Mammary epithelial cell (primary cell): ENCODE results near the gene CEP170.

Source experiments
- EZH2 ChIP-seq: IDR thresholded peaks from 2 replicates; pipeline ENCODE4 v1.6.1; 2012; ENCODE audit warnings: low read length, inconsistent platforms, borderline replicate concordance
- TF ChIP-seq, protein P1 (sequence below), 2 donors: IDR thresholded peaks in 1 of 2; conservative IDR thresholded peaks in 1 of 2; 2 replicates each; pipeline ENCODE4 v1.5.1; 2011 to 2012; ENCODE audit warnings: inconsistent platforms in 2 of 2, low read length in 2 of 2, mild to moderate bottlenecking in 2 of 2, control low read depth in 1 of 2, low read depth in 1 of 2; ENCODE audit not compliant: insufficient read depth in 1 of 2; ENCODE audit errors: extremely low read depth in 1 of 2

DNA sequence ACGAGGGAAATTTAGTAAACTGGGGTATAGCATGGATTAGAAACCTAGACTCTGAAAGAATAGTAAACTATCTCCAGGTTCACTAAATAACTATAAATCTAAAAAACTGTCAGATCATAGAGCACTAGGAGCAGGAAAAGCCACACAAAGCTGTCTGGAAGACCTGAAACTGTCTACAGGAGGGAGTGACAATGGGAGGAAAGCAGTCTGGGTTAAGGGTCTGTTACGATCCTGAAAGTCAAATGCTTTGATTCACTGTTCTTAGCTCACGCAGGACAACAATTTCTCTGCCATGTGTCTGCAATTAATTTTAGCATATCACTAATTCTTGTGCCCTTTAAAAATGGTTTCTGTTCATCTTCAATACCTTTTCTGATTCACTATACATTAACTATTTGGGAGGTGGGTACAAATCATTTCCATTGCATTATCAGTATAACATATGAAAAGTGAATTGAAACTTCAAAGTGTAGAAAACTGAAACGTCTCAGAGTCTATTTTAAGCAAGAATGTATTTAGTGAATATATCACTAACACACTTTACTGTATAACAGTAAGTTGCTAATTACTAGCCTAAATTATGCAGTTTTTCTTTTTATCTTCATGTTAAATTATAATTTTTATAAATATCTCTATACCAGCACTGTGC is 18.4 kb downstream of the CEP170 start:
- TF ChIP-seq, protein P1, sequence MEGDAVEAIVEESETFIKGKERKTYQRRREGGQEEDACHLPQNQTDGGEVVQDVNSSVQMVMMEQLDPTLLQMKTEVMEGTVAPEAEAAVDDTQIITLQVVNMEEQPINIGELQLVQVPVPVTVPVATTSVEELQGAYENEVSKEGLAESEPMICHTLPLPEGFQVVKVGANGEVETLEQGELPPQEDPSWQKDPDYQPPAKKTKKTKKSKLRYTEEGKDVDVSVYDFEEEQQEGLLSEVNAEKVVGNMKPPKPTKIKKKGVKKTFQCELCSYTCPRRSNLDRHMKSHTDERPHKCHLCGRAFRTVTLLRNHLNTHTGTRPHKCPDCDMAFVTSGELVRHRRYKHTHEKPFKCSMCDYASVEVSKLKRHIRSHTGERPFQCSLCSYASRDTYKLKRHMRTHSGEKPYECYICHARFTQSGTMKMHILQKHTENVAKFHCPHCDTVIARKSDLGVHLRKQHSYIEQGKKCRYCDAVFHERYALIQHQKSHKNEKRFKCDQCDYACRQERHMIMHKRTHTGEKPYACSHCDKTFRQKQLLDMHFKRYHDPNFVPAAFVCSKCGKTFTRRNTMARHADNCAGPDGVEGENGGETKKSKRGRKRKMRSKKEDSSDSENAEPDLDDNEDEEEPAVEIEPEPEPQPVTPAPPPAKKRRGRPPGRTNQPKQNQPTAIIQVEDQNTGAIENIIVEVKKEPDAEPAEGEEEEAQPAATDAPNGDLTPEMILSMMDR (conservative IDR thresholded peaks at IDR 0.05 in 1 of 2, IDR thresholded peaks at IDR 0.05 in 1 of 2; ENCODE audit: extremely low read depth in 1 of 2, insufficient read depth in 1 of 2, low read depth in 1 of 2, low read length in 2 of 2) = no peak
- no peak for TF ChIP-seq EZH2
